ENCODE data around the gene POLR1C. TPM values are rescaled to one million over a fixed set of nuclear protein-coding genes. Genes with fewer than 3 reads are reported as not detected.

POLR1C gene
- total RNA-seq, 4 donors from 2014 or later: 7.4 to 24.7 (median 15.5) TPM

Small RNA genes within 50 kb of the gene (small RNA-seq; reads per million reads assigned to genes)
- gene RF00426 (0 reads per million in 4 donors), gene RNU6-1113P (0 reads per million in 4 donors)

Other genes with a start within 250 kb of the POLR1C start
- gene SLC22A7, start 218.8 kb upstream of the POLR1C start, total RNA-seq: not detected
- gene CRIP3, start 208.3 kb upstream of the POLR1C start, total RNA-seq: 1 to 10 TPM in 1 of 4 donors, under 1 TPM in 1, not detected in 2; 0.82 to 1.4 TPM
- 10 to 100 TPM; 13.0 to 17.5 (median 15.4) TPM for gene ZNF318, start 147.4 kb upstream of the POLR1C start, total RNA-seq
- 10 to 100 TPM; 28.0 to 56.9 (median 33.7) TPM for gene ABCC10, start 89.5 kb upstream of the POLR1C start, total RNA-seq
- gene DLK2, start 61.5 kb upstream of the POLR1C start, total RNA-seq: 1 to 10 TPM in 1 of 4 donors, under 1 TPM in 1, not detected in 2; 0.95 to 1.1 TPM
- 10 to 100 TPM; 10.9 to 22.4 (median 17.9) TPM for gene TJAP1, start 39.5 kb upstream of the POLR1C start, total RNA-seq
- under 1 TPM in 2 of 4 donors, not detected in 2; 0.60 to 0.96 TPM for gene LRRC73, start 6.7 kb upstream of the POLR1C start, total RNA-seq
- 100 to 1,000 TPM in 3 of 4 donors, 10 to 100 TPM in 1; 83.4 to 146 (median 103) TPM for gene YIPF3, start 163 bp upstream of the POLR1C start, total RNA-seq
- gene XPO5, start 58.9 kb downstream of the POLR1C start, total RNA-seq: 10 to 100 TPM; 11.3 to 25.1 (median 17.6) TPM
- gene POLH, start 59.1 kb downstream of the POLR1C start, total RNA-seq: 10 to 100 TPM in 1 of 4 donors, 1 to 10 TPM in 3; 2.2 to 10.6 (median 7.0) TPM
- 100 to 1,000 TPM in 1 of 4 donors, 10 to 100 TPM in 3; 83.7 to 115 (median 86.8) TPM for gene GTPBP2, start 112.2 kb downstream of the POLR1C start, total RNA-seq
- 10 to 100 TPM in 3 of 4 donors, 1 to 10 TPM in 1; 10.0 to 61.0 (median 42.4) TPM for gene MAD2L1BP, start 118.8 kb downstream of the POLR1C start, total RNA-seq
- not detected for gene RSPH9, start 127.9 kb downstream of the POLR1C start, total RNA-seq
- 10 to 100 TPM; 25.4 to 48.6 (median 40.3) TPM for gene MRPS18A, start 170.7 kb downstream of the POLR1C start, total RNA-seq

All from transverse colon (tissue), 4 donors.